Tibial artery (tissue), 4 donors: ENCODE measurements around the gene RAPGEF6.

Source experiments
- DNase-seq, 2 donors: peaks; one replicate each; pipeline ENCODE4 v3.0.0-alpha.2; 2019
- H3K27ac ChIP-seq, 2 donors: fragments of 200-600 bp; sonication (generic) in 1 of 2; 1 replicate in 1 of 2; 2 replicates in 1 of 2; pipeline ENCODE4 v1.5.1; 2018 to 2019; ENCODE audit warnings: mild to moderate bottlenecking in 1 of 2
- H3K27me3 ChIP-seq, 2 donors: fragments of 200-600 bp; sonication (generic) in 1 of 2; one replicate each; pipeline versions ENCODE4 v1.5.1 to v1.6.0; 2016 to 2019
- H3K36me3 ChIP-seq, 3 donors: fragments of 200-600 bp; sonication (generic) in 2 of 3; one replicate each; pipeline ENCODE4 v1.5.1; 2016 to 2019; ENCODE audit warnings: mild to moderate bottlenecking in 2 of 3
- H3K4me1 ChIP-seq, 4 donors: fragments of 200-600 bp; sonication (generic) in 2 of 4; 1 replicate in 3 of 4; 2 replicates in 1 of 4; pipeline ENCODE4 v1.5.1; 2016 to 2019
- H3K4me3 ChIP-seq, 2 donors: fragments of 200-600 bp; sonication (generic) in 1 of 2; 1 replicate in 1 of 2; 2 replicates in 1 of 2; pipeline ENCODE4 v1.5.1; 2018 to 2019; ENCODE audit warnings: mild to moderate bottlenecking in 2 of 2
- H3K9me3 ChIP-seq, 3 donors: fragments of 200-600 bp; sonication (generic) in 1 of 3; one replicate each; pipeline ENCODE4 v1.5.1; 2016 to 2019
- CTCF ChIP-seq, 2 experiments: fragments of 200-600 bp in 1 of 2; fragments of 450-650 bp in 1 of 2; IDR thresholded peaks; one replicate each; pipeline ENCODE4 v1.5.1; 2017 to 2019; ENCODE audit warnings: antibody characterized with exemption in 2 of 2, mild to moderate bottlenecking in 1 of 2, moderate library complexity in 1 of 2
- intact Hi-C: fragments of 100-400 bp; cut with DNase I; formaldehyde crosslinking; loops from one replicate; pipeline ENCODE4 v1.15.0; 2023; ENCODE audit warnings: low total_unique reads

RAPGEF6 gene

GRCh38 chr5:131392466-131393095, 242.4 kb downstream of the RAPGEF6 start:
- Histone ChIP-seq H3K27ac (peak overlapping the region in 1 of 2 donors; percentile 10), H3K27me3 (no peaks in the 10 kb centered on the region), H3K36me3 (peaks cover 7 to 20% (median 14%) of the 10 kb centered on the region in 3 donors), H3K4me3 (no peak overlapping the region), H3K9me3 (no peaks in the 10 kb centered on the region), H3K4me1 (peaks cover 0 to 25% (median 14%) of the 10 kb centered on the region in 4 donors)
- no peak for TF ChIP-seq CTCF (IDR thresholded peaks at IDR 0.05)
- no peak for DNase-seq
- intact Hi-C loops = no loop called here

GRCh38 chr5:131389869-131390265, 245.2 kb downstream of the RAPGEF6 start:
- H3K9me3 ChIP-seq = no peaks in the 10 kb centered on the region
- peaks cover 0 to 28% (median 15%) of the 10 kb centered on the region in 4 donors for H3K4me1 ChIP-seq
- no peak overlapping the region for H3K27ac ChIP-seq
- no peak for DNase-seq
- intact Hi-C loops = loop anchor here (10.0 kb wide), 1 partner anchor 125 kb away; the partner anchor contains the start of gene CDC42SE2
- TF ChIP-seq CTCF (IDR thresholded peaks at IDR 0.05) = no peak
- peaks cover 0 to 17% (median 12%) of the 10 kb centered on the region in 3 donors for H3K36me3 ChIP-seq
- no peak overlapping the region for H3K4me3 ChIP-seq
- H3K27me3 ChIP-seq = no peaks in the 10 kb centered on the region

GRCh38 chr5:131389096-131389868, 245.7 kb downstream of the RAPGEF6 start:
- Histone ChIP-seq H3K4me3 (no peak overlapping the region), H3K9me3 (no peaks in the 10 kb centered on the region)
- intact Hi-C loops = loop anchor here (10.0 kb wide), 1 partner anchor 124 kb away; the partner anchor contains the start of gene CDC42SE2

GRCh38 chr5:131387255-131387654, 247.8 kb downstream of the RAPGEF6 start:
- Histone ChIP-seq H3K36me3 (peaks cover 0 to 17% (median 11%) of the 10 kb centered on the region in 3 donors), H3K27me3 (no peaks in the 10 kb centered on the region), H3K4me3 (no peak overlapping the region), H3K27ac (no peak overlapping the region), H3K9me3 (no peaks in the 10 kb centered on the region), H3K4me1 (peaks cover 0 to 10% (median 1%) of the 10 kb centered on the region in 4 donors)
- intact Hi-C loops = loop anchor here (10.0 kb wide), 1 partner anchor 122 kb away; the partner anchor contains the start of gene CDC42SE2
- TF ChIP-seq CTCF (IDR thresholded peaks at IDR 0.05) = no peak
- DNase-seq = no peak

More at GRCh38 chr5:131389096-131389868, 245.7 kb downstream of the RAPGEF6 start:
- H3K4me1 ChIP-seq = peaks cover 0 to 30% (median 14%) of the 10 kb centered on the region in 4 donors
- TF ChIP-seq CTCF (IDR thresholded peaks at IDR 0.05) = no peak
- H3K27me3 ChIP-seq = no peaks in the 10 kb centered on the region
- no peak overlapping the region for H3K27ac ChIP-seq
- DNase-seq = no peak
- H3K36me3 ChIP-seq = peaks cover 0 to 17% (median 11%) of the 10 kb centered on the region in 3 donors

- no peak for TF ChIP-seq CTCF (IDR thresholded peaks at IDR 0.05)
- Histone ChIP-seq H3K4me3 (no peak overlapping the region), H3K4me1 (peaks cover 0 to 7% (median 1%) of the 10 kb centered on the region in 4 donors), H3K9me3 (no peaks in the 10 kb centered on the region), H3K27me3 (no peaks in the 10 kb centered on the region), H3K27ac (no peak overlapping the region), H3K36me3 (peaks cover 0 to 13% (median 11%) of the 10 kb centered on the region in 3 donors)
- intact Hi-C loops = loop anchor here (10.0 kb wide), 1 partner anchor 122 kb away; the partner anchor contains the start of gene CDC42SE2
- no peak for DNase-seq
Measured at GRCh38 chr5:131386779-131387178, 248.2 kb downstream of the RAPGEF6 start.
